Left ventricle myocardium superior (tissue), 1 donor: ENCODE results near the gene B3GALNT2. TPM values are rescaled to one million over a fixed set of nuclear protein-coding genes. Genes with fewer than 3 reads are reported as not detected.
"Not testable (repeated sequence)": the region's sequence is repeated elsewhere in the genome, so short reads cannot be mapped to it uniquely, and the experiment has no call there.

Source experiments
- ATAC-seq: fragments of 200-7000 bp; cut with Tn5 transposase; one replicate; pipeline ENCODE4 v1.9.1; 2020; ENCODE audit warnings: mild to moderate bottlenecking, moderate library complexity
- DNase-seq: peaks from one replicate; pipeline ENCODE4 v3.0.0-alpha.2; 2020
- intact Hi-C: fragments of 100-400 bp; cut with micrococcal nuclease; formaldehyde crosslinking; loops from one replicate; pipeline ENCODE4 v1.11.0; 2022
- total RNA-seq: library from RNA; stranded (reverse); fragmentation: NEBNext Ultra II Directional; extraction: Animal tissue kit (Norgen Biotek cat#: 25700); gene quantifications from one replicate; pipeline ENCODE4 v1.2.1, GENCODE V29; 2021
- donor health status: DM: no; HTN: yes; CAD: no; lungs with severe emphysema.

B3GALNT2 gene
- total RNA-seq, 1 donor from 2014 or later: 20.7 TPM

DNA sequence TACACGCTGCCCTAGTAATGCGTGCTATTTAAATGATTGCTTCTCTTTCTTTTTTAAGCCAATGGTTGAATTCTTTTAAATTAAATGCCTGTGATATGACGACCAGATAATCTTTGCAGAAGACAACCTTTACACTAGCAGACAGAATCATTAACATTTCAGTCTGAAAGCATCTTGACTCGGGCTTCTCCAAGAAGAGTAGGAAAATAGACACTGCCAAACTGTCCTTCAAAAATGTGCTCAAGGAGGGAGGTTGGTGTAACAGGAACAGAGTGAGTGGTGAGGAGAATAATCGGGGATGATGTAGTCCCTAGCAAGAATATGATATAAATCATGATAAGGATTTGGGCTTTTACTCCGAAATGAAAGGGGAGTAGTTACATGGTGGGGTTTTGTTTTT lies 6.6 kb upstream of the B3GALNT2 start:
- ATAC-seq (no peak), DNase-seq (no peak)
- intact Hi-C loops: loop anchor here (5.0 to 10.0 kb wide), 2 partner anchors 271 to 464 kb away; no protein-coding TSS in a partner anchor

DNA sequence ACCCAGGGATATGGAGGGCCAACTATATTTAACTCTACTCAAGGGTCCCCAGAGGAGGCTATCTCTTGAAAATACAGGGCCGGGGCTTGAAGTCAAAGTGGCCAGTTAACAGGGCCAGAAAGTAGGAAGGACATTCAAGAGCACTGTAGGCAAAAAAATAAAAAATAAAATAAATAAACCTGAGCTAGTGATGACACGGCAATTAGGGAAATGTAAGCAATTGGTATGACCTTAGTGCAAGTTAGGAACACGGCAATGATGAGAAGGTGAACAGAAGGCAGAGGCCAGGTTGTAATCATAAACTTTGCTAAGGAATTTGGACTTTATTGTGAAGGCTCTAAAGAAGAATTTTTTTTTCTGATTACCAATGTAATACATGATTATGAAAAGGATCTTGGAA lies 3.4 kb upstream of the B3GALNT2 start:
- intact Hi-C loops: no loop called here
- ATAC-seq: no peak
- no peak for DNase-seq

- intact Hi-C loops: no loop called here
- ATAC-seq: peak; percentile 91
- DNase-seq: peak; percentile 100
These were observed 406 bp upstream of the B3GALNT2 start for GRCh38 chr1:235504494-235505222.

GRCh38 chr1:235503403-235504121 lies 690 bp downstream of the B3GALNT2 start:
- ATAC-seq: peak; percentile 10
- intact Hi-C loops: no loop called here
- peak; percentile 77 for DNase-seq

DNA sequence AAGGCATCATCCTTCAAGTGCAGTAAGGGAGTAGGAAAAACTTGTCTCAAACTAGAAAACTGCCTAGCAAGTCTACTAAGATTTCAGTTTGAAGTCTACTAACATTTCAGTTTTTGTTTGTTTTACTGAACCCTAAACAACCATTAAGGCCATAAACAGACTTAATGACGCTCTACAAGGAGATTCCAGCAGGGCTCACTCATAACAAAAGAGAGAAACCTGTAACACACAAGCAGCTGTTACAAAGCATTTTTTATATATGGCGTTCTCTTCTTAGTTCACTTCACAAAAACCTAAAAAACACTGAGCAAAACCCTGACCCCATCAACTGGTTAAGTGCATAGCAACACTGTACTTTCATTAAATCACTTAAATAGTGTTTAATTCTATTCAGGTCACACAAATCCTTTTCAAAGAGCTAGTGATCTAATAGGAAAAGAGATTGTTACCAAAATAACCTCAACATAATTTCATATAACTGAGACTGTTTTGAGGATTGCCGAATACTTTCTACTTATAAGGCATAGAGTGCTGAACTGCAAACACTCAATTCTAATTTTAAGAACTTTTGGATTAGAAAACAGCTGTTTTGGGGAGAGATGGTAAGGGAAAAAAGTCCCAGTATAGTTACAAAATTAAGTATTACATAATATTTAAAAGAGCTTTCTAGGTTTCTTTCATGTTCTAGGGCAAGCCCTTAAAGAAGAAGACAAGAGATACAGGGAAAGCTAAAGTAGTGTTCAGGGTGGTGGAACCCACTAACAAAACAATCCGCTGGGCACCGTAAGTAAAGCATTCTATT lies 1.4 kb downstream of the B3GALNT2 start:
- no peak for ATAC-seq
- intact Hi-C loops: no loop called here
- no peak for DNase-seq

GRCh38 chr1:235500971-235501540 lies 3.2 kb downstream of the B3GALNT2 start:
- ATAC-seq: no peak
- no peak for DNase-seq
- intact Hi-C loops: no loop called here

DNA sequence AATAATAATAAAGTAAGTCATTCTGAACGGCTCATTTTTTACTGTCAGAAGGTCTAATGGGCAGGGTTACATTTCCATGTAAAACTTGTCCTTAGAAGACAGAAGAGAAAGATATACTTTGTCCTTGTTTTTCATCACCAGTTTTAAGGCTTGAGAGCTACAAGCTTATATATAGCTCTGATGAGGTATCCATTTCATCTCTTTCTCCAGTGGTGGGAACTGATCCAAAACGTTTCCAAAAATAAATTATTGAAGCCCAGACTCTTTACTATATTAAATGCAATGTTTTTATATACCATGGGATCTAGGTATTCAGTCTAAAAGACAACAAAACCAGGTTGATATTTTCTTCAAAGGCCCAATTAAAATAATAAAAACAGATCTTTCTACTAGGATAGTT lies 8.7 kb downstream of the B3GALNT2 start:
- DNase-seq: no peak
- intact Hi-C loops: no loop called here
- ATAC-seq: peak; percentile 35

DNA sequence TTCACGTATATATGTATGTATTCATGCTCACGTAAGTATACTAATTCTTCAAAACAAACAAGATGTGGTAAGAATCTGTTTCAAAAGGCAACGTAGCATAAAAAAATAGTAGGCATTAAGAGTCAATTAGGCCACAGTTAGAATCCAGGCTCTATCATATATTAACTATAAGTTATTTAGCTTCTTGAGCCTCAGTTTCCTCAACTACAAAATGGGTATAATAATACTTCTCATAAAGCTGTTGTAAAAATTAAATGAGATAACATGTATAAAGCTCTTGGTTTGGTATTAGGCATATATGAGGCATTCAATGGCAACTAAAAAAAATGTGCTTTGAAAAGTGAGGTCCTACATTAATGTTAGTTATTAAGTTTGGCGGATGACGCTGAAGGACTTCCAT lies 9.2 kb downstream of the B3GALNT2 start:
- DNase-seq: no peak
- no peak for ATAC-seq
- intact Hi-C loops: no loop called here

- no peak for ATAC-seq
- no peak for DNase-seq
- intact Hi-C loops: no loop called here
These were observed 9.7 kb downstream of the B3GALNT2 start for GRCh38 chr1:235494531-235494930.

- ATAC-seq (peak; percentile 51), DNase-seq (no peak)
- intact Hi-C loops: no loop called here
These were observed 12.6 kb downstream of the B3GALNT2 start for GRCh38 chr1:235491644-235492043.

GRCh38 chr1:235486321-235486720 lies 17.9 kb downstream of the B3GALNT2 start:
- intact Hi-C loops: no loop called here
- no peak for ATAC-seq
- DNase-seq: no peak

- DNase-seq: no peak
- no peak for ATAC-seq
- intact Hi-C loops: no loop called here
These were observed 18.7 kb downstream of the B3GALNT2 start for GRCh38 chr1:235485558-235485957.

- intact Hi-C loops: no loop called here
- no peak for DNase-seq
- no peak for ATAC-seq
These were observed 21.2 kb downstream of the B3GALNT2 start for GRCh38 chr1:235483090-235483489.

- intact Hi-C loops: no loop called here
- ATAC-seq: no peak
- DNase-seq: no peak
These were observed 30.4 kb downstream of the B3GALNT2 start for GRCh38 chr1:235473806-235474205.

DNA sequence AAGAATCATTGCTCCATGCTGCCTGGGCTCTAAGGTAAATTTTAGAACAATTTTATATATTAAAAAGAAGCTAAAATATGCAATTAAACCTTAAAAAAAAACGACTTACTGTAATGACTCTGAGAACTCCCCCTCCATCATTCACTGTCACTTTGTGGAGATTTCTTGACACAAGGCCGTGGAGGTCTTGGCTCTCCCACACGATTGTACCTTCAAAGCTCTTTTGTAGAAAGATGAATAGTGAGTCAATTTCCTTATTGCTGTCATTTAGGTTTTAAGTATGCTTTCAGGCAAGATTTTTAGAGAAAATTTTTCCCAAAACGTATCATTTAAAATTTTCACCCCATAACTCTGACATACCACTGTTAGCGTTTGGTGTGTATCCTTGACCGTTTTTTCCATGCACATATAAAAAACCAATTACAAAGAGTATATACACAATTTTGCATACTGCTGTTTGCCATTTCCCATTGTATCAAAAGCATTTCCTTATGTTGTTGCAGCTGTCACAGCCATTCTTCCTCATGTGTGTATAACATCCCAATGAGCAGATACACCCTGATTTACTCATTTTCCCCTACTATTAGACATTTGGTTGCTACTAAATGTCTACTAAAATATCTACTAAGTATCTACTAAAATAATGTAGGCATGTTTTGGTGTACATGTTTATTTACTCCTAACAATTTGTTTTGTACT lies 33.4 kb downstream of the B3GALNT2 start:
- ATAC-seq: no peak
- DNase-seq: no peak
- intact Hi-C loops: no loop called here

- DNase-seq, ATAC-seq, intact Hi-C loops: not testable (repeated sequence)
These were observed 34.4 kb downstream of the B3GALNT2 start for GRCh38 chr1:235469897-235470296.

DNA sequence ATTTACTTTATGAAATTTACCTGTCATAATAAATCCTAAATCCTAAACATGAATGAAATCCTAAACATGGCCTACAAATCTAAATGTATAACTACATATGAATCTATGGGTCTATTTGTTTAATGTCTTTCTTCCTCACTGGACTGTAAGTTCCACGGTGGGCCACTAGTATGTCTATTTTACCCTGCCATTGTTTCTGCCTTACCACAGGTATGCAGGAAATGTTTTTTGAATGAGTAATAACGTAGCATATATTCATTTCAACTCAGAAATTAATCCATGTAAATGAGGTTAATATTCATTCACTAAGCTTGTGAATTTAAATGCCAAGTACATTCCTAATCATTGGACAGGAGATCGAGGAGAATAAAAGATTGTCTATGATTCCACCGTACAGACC lies 35.3 kb downstream of the B3GALNT2 start:
- DNase-seq: no peak
- intact Hi-C loops: no loop called here
- no peak for ATAC-seq

- intact Hi-C loops: no loop called here
- DNase-seq: no peak
- ATAC-seq: no peak
These were observed 36.2 kb downstream of the B3GALNT2 start for GRCh38 chr1:235468004-235468403.

DNA sequence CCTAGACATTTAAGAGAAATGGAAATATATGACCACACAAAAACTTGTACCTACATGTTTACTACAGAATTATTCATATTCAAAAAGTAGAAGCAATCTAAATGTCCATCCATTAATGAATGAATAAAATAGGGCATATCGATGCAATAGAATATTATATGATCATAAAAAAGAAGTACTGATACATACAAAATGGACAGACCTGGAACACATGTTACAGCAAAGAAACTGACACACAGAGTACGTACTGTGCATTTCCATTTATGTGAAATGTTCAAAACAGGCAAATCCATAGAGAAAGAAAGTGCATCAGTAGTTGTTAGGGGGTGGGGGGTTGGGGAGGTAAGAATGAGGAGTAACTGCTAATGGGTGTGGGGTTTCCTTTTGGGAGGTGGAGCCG lies 39.2 kb downstream of the B3GALNT2 start:
- no peak for DNase-seq
- intact Hi-C loops: no loop called here
- no peak for ATAC-seq
